C4-2B (cell line): ENCODE measurements around the gene GRIA1.

Experiments
- CTCF ChIP-seq: fragments of 450-650 bp; conservative IDR thresholded peaks from 2 replicates; pipeline ENCODE4 v1.5.1; 2017; ENCODE audit warnings: mild to moderate bottlenecking
- ZFX ChIP-seq: fragments of 450-650 bp; IDR thresholded peaks from 2 replicates; pipeline ENCODE4 v1.6.1; 2017

GRCh38 chr5:153585622-153586277 lies 95.3 kb downstream of the GRIA1 start:
- no peak for TF ChIP-seq CTCF
- TF ChIP-seq ZFX = no peak
